MM.1S (cell line): Measurements from ENCODE around the gene CFAP61.

Experiments
- DNase-seq: peaks from one replicate; pipeline ENCODE4 v3.0.0-alpha.2; 2015
- H2AFZ ChIP-seq: fragments of 300-600 bp; sonication (generic); 2 replicates; pipeline ENCODE4 v1.6.0; 2016; ENCODE audit warnings: antibody characterized with exemption, low read length
- H3F3A ChIP-seq: fragments of 300-600 bp; sonication (generic); 2 replicates; pipeline ENCODE4 v1.6.1; 2016; ENCODE audit warnings: mild to moderate bottlenecking, antibody characterized with exemption, low read length, moderate library complexity, mixed read lengths; ENCODE audit not compliant: insufficient read depth
- H3K27ac ChIP-seq: fragments of 300-600 bp; sonication (generic); 2 replicates; pipeline ENCODE4 v1.5.1; 2016; ENCODE audit warnings: mild to moderate bottlenecking, low read length
- H3K27me3 ChIP-seq: fragments of 300-600 bp; sonication (generic); replicated peaks from 2 replicates; pipeline ENCODE4 v1.6.0; 2016; ENCODE audit warnings: low read length; ENCODE audit not compliant: insufficient read depth
- H3K36me3 ChIP-seq: fragments of 300-600 bp; sonication (generic); replicated peaks from 2 replicates; pipeline ENCODE4 v1.6.1; 2016; ENCODE audit warnings: mild to moderate bottlenecking, low read length, mixed read lengths; ENCODE audit not compliant: insufficient read depth
- H3K4me1 ChIP-seq: fragments of 300-600 bp; sonication (generic); 2 replicates; pipeline ENCODE4 v1.6.1; 2016; ENCODE audit warnings: low read length, mixed read lengths
- H3K4me2 ChIP-seq: fragments of 300-600 bp; sonication (generic); 2 replicates; pipeline ENCODE4 v1.6.0; 2016; ENCODE audit warnings: low read depth, low read length
- H3K4me3 ChIP-seq: fragments of 300-600 bp; sonication (generic); 2 replicates; pipeline ENCODE4 v1.5.1; 2016; ENCODE audit warnings: low read length, mixed read lengths
- H3K79me2 ChIP-seq: fragments of 300-600 bp; sonication (generic); 2 replicates; pipeline ENCODE4 v1.6.1; 2016; ENCODE audit warnings: mixed run types, low read length, mixed read lengths
- H3K9ac ChIP-seq: fragments of 300-600 bp; sonication (generic); 2 replicates; pipeline ENCODE4 v1.6.1; 2016; ENCODE audit warnings: low read length, mixed read lengths
- H3K9me2 ChIP-seq: fragments of 300-600 bp; sonication (generic); replicated peaks from 2 replicates; pipeline ENCODE4 v1.6.1; 2016; ENCODE audit warnings: mild to moderate bottlenecking, low read length, mixed read lengths; ENCODE audit not compliant: insufficient read depth
- H3K9me3 ChIP-seq: fragments of 300-600 bp; sonication (generic); replicated peaks from 2 replicates; pipeline ENCODE4 v1.6.1; 2016; ENCODE audit warnings: mild to moderate bottlenecking, low read length, mixed read lengths; ENCODE audit not compliant: insufficient read depth
- H4K20me1 ChIP-seq: fragments of 300-600 bp; sonication (generic); 2 replicates; pipeline ENCODE4 v1.6.1; 2016; ENCODE audit warnings: mild to moderate bottlenecking, low read length, moderate library complexity, mixed read lengths; ENCODE audit not compliant: insufficient read depth
- CTCF ChIP-seq: fragments of 300-600 bp; sonication (generic); IDR thresholded peaks from 2 replicates; pipeline ENCODE4 v1.5.1; 2016; ENCODE audit warnings: antibody characterized with exemption, low read length, mixed read lengths
- EZH2 ChIP-seq: fragments of 300-600 bp; sonication (generic); optimal IDR thresholded peaks from 2 replicates; pipeline ENCODE3; 2017; ENCODE audit warnings: low read depth, mild to moderate bottlenecking, antibody characterized with exemption, low read length, mixed read lengths
- EZH2phosphoT487 ChIP-seq: fragments of 300-600 bp; sonication (generic); IDR thresholded peaks from 2 replicates; pipeline ENCODE4 v1.6.1; 2018; ENCODE audit warnings: antibody characterized with exemption, low read length

The CFAP61 gene

GRCh38 chr20:20248620-20249200 lies 196.4 kb downstream of the CFAP61 start:
- H3K4me1 ChIP-seq, result no peaks in the 10 kb centered on the region
- no peak for DNase-seq
- H3K9me2 ChIP-seq, result no peaks in the 10 kb centered on the region
- H3K79me2 ChIP-seq, result no peaks in the 10 kb centered on the region
- H3F3A ChIP-seq, result no peaks in the 10 kb centered on the region
- no peaks in the 10 kb centered on the region for H4K20me1 ChIP-seq
- no peaks in the 10 kb centered on the region for H3K36me3 ChIP-seq
- H3K27me3 ChIP-seq, result no peaks in the 10 kb centered on the region
- H3K4me3 ChIP-seq, result no peak overlapping the region
- H3K4me2 ChIP-seq, result no peak overlapping the region
- H3K9me3 ChIP-seq, result no peaks in the 10 kb centered on the region
- H2AFZ ChIP-seq, result no peak overlapping the region
- no peak overlapping the region for H3K27ac ChIP-seq
- TF ChIP-seq EZH2phosphoT487 (no peak), EZH2 (no peak), CTCF (no peak)
- no peak overlapping the region for H3K9ac ChIP-seq

GRCh38 chr20:20251317-20251716 lies 199.0 kb downstream of the CFAP61 start:
- no peaks in the 10 kb centered on the region for H4K20me1 ChIP-seq
- H3F3A ChIP-seq, result no peaks in the 10 kb centered on the region
- TF ChIP-seq EZH2phosphoT487, result no peak
- no peak for TF ChIP-seq CTCF
- TF ChIP-seq EZH2, result no peak
- H3K4me3 ChIP-seq, result no peak overlapping the region
- no peaks in the 10 kb centered on the region for H3K4me1 ChIP-seq
- no peak overlapping the region for H2AFZ ChIP-seq
- H3K27ac ChIP-seq, result no peak overlapping the region
- H3K27me3 ChIP-seq, result no peaks in the 10 kb centered on the region
- no peaks in the 10 kb centered on the region for H3K9me2 ChIP-seq
- H3K79me2 ChIP-seq, result no peaks in the 10 kb centered on the region
- H3K9ac ChIP-seq, result no peak overlapping the region
- H3K9me3 ChIP-seq, result no peaks in the 10 kb centered on the region
- no peak overlapping the region for H3K4me2 ChIP-seq
- H3K36me3 ChIP-seq, result no peaks in the 10 kb centered on the region
- no peak for DNase-seq

- Histone ChIP-seq H3K27me3 (no peaks in the 10 kb centered on the region), H3K9ac (no peak overlapping the region), H3K27ac (no peak overlapping the region), H3K36me3 (no peaks in the 10 kb centered on the region), H2AFZ (no peak overlapping the region), H3K4me1 (no peaks in the 10 kb centered on the region), H3K9me2 (no peaks in the 10 kb centered on the region), H4K20me1 (no peaks in the 10 kb centered on the region), H3K4me2 (no peak overlapping the region), H3K79me2 (no peaks in the 10 kb centered on the region), H3K9me3 (no peaks in the 10 kb centered on the region), H3K4me3 (no peak overlapping the region), H3F3A (no peaks in the 10 kb centered on the region)
- TF ChIP-seq EZH2phosphoT487 (no peak), EZH2 (no peak), CTCF (no peak)
- no peak for DNase-seq
These were observed 199.5 kb downstream of the CFAP61 start for GRCh38 chr20:20251836-20252235.
